LoVo (cell line): ENCODE results near the gene ARMC12.

Experiments used
- DNase-seq: peaks from one replicate; pipeline ENCODE4 v3.0.0-alpha.2; 2016; ENCODE audit warnings: low spot score

ARMC12 gene

GRCh38 chr6:35777356-35778102 lies 40.7 kb downstream of the ARMC12 start:
- no peak for DNase-seq

GRCh38 chr6:35778437-35778836 lies 41.6 kb downstream of the ARMC12 start:
- DNase-seq: no peak

GRCh38 chr6:35780719-35781118 lies 43.9 kb downstream of the ARMC12 start, which contains the start of gene CLPSL1:
Gene CLPSL1, plus strand, starts transcription at chr6:35781019. Its CDS starts 92 bp downstream, at chr6:35781111.
- no peak for DNase-seq

- no peak for DNase-seq
Observed at GRCh38 chr6:35781290-35781689, 44.5 kb downstream of the ARMC12 start.

- no peak for DNase-seq
Observed at GRCh38 chr6:35782424-35782823, 45.6 kb downstream of the ARMC12 start.

GRCh38 chr6:35784200-35784599 lies 47.4 kb downstream of the ARMC12 start:
- DNase-seq: no peak

- no peak for DNase-seq
Observed at GRCh38 chr6:35786272-35786671, 49.4 kb downstream of the ARMC12 start.

GRCh38 chr6:35786810-35787209 lies 50.0 kb downstream of the ARMC12 start:
- DNase-seq: no peak

- no peak for DNase-seq
Observed at GRCh38 chr6:35787266-35788218, 50.7 kb downstream of the ARMC12 start.

GRCh38 chr6:35788423-35788982 lies 51.7 kb downstream of the ARMC12 start:
- DNase-seq: no peak

- DNase-seq: no peak
Observed at GRCh38 chr6:35790683-35791082, 53.9 kb downstream of the ARMC12 start.

GRCh38 chr6:35794536-35795452 lies 58.0 kb downstream of the ARMC12 start:
- DNase-seq: no peak

- no peak for DNase-seq
Observed at GRCh38 chr6:35795453-35796071, 58.7 kb downstream of the ARMC12 start.

- DNase-seq: no peak
Observed at GRCh38 chr6:35796236-35796635, 59.4 kb downstream of the ARMC12 start.

GRCh38 chr6:35797837-35798526 lies 61.1 kb downstream of the ARMC12 start:
- DNase-seq: no peak
